ENCODE measurements around the gene WDR11. TPM values are rescaled to one million over a fixed set of nuclear protein-coding genes. Genes with fewer than 3 reads are reported as not detected.
A peak's percentile ranks its signal among the peaks of the same experiment; 100 is the strongest.

WDR11 gene
- polyA plus RNA-seq, 2 of the 4 experiments (the other 2 are of a cell fraction): 34.4 to 87.1 TPM

- FAIRE-seq (no peak), ATAC-seq (no peak), DNase-seq (ENCODE audit: low read depth in 1 of 2, low spot score in 1 of 2) (no peak)
- Histone ChIP-seq H3K4me3 (no peak overlapping the region), H3K4me1 (no peaks in the 10 kb centered on the region), H3K4me2 (no peak overlapping the region), H3K9me3 (0 out of 3 replicates have a peak, but pooled peaks cover 3% of the 10 kb centered on the region), H3K27ac (no peak overlapping the region)
- WGBS (ENCODE audit: missing lambda C conversion rate): 40% methylated on average over 5 of the region's 5 CpGs
- TF ChIP-seq FOSL2 (IDR thresholded peaks at IDR 0.05) (no peak), FOSL2 (CRISPR knock-in tag; IDR thresholded peaks at IDR 0.05) (peak; percentile 56; the same call in 1 of the 2 replicates), REST (IDR thresholded peaks at IDR 0.05) (no peak)
- POLR2A ChIA-PET: no interaction called here
- CTCF ChIA-PET: interaction anchor here (1.3 to 3.4 kb wide), 5 partner anchors 18 to 945 kb away, joined by 3 to 24 read pairs (median 5); no protein-coding TSS in a partner anchor
These were observed 90.3 kb downstream of the WDR11 start for GRCh38 chr10:120941501-120941900.

- H3K9me3 ChIP-seq: no peaks in the 10 kb centered on the region
- H3K4me2 ChIP-seq: peak overlapping the region; percentile 56; the same call in 2 of the 3 replicates
- whole genome bisulfite sequencing (ENCODE audit: missing lambda C conversion rate): 37% methylated on average over 15 of the region's 23 CpGs
- ATAC-seq (peak; percentile 95 to 98), DNase-seq (ENCODE audit: low read depth in 1 of 2, low spot score in 1 of 2) (peak; percentile 71 to 78), FAIRE-seq (peak; percentile 23)
- TF ChIP-seq ZFP36 (IDR thresholded peaks at IDR 0.05; ENCODE audit: borderline replicate concordance, partially characterized antibody): peak; percentile 37
- peak; percentile 90 for TF ChIP-seq CTCF (IDR thresholded peaks at IDR 0.05)
- peak; percentile 89 for TF ChIP-seq SMC3 (IDR thresholded peaks at IDR 0.05)
- no peak for TF ChIP-seq ELK1 (IDR thresholded peaks at IDR 0.05; ENCODE audit: low read depth, low read length)
- no peak for TF ChIP-seq ESRRA (IDR thresholded peaks at IDR 0.05; ENCODE audit: borderline replicate concordance, low read length)
- peak; percentile 96 to 97 for TF ChIP-seq RAD21 (conservative IDR thresholded peaks at IDR 0.05 in 1 of 2, IDR thresholded peaks at IDR 0.05 in 1 of 2)
- no peak for TF ChIP-seq ZNF302 (CRISPR knock-in tag; IDR thresholded peaks at IDR 0.05)
- ChIA-PET CTCF (interaction anchor here (0.5 to 3.4 kb wide), 30 partner anchors 9 to 958 kb away, joined by 3 to 45 read pairs (median 4); no protein-coding TSS in a partner anchor), POLR2A (no interaction called here)
- H3K27ac ChIP-seq: no peak overlapping the region
- H3K4me1 ChIP-seq: no peaks in the 10 kb centered on the region
- no peak overlapping the region for H3K4me3 ChIP-seq
These were observed 91.7 kb downstream of the WDR11 start for GRCh38 chr10:120942806-120943413.

GRCh38 chr10:120943542-120943941, 92.4 kb downstream of the WDR11 start:
- Histone ChIP-seq H3K27ac (no peak overlapping the region), H3K9me3 (no peaks in the 10 kb centered on the region), H3K4me3 (no peak overlapping the region), H3K4me2 (no peak overlapping the region), H3K4me1 (no peaks in the 10 kb centered on the region)
- 77% methylated on average over 6 of the region's 6 CpGs for WGBS (ENCODE audit: missing lambda C conversion rate)
- ATAC-seq (no peak), FAIRE-seq (no peak), DNase-seq (ENCODE audit: low read depth in 1 of 2, low spot score in 1 of 2) (no peak)
- ChIA-PET POLR2A (no interaction called here), CTCF (interaction anchor here (0.5 to 3.4 kb wide), 22 partner anchors 9 to 957 kb away, joined by 3 to 45 read pairs (median 5); no protein-coding TSS in a partner anchor)
- TF ChIP-seq PHF8 (IDR thresholded peaks at IDR 0.05; ENCODE audit: borderline replicate concordance, low read depth) (no peak), ZC3H11A (IDR thresholded peaks at IDR 0.05) (no peak), ZNF302 (CRISPR knock-in tag; IDR thresholded peaks at IDR 0.05) (no peak), HOXA7 (CRISPR knock-in tag; IDR thresholded peaks at IDR 0.05) (no peak), SMC3 (IDR thresholded peaks at IDR 0.05) (no peak), PBX3 (IDR thresholded peaks at IDR 0.05) (no peak), ATOH8 (CRISPR knock-in tag; IDR thresholded peaks at IDR 0.05; ENCODE audit: low read depth) (no peak), HMGXB4 (CRISPR knock-in tag; IDR thresholded peaks at IDR 0.05; ENCODE audit: borderline replicate concordance) (no peak), MAFK (IDR thresholded peaks at IDR 0.05; ENCODE audit: partially characterized antibody) (no peak), CTCF (IDR thresholded peaks at IDR 0.05) (no peak)

All from A549 (cell line).